Measurements from ENCODE around the gene ZMIZ1.

- TF ChIP-seq CTCF (IDR thresholded peaks at IDR 0.05) = no peak
- TF ChIP-seq POLR2A (IDR thresholded peaks at IDR 0.05) = no peak
Observed at GRCh38 chr10:79098596-79099015, 29.8 kb downstream of the ZMIZ1 start.

Data from adrenal gland (tissue), 5 donors.